ENCODE measurements around the gene AGXT. TPM values are rescaled to one million over a fixed set of nuclear protein-coding genes. Genes with fewer than 3 reads are reported as not detected.

Gene AGXT
- total RNA-seq, 1 donor from 2014 or later: not detected

DNA sequence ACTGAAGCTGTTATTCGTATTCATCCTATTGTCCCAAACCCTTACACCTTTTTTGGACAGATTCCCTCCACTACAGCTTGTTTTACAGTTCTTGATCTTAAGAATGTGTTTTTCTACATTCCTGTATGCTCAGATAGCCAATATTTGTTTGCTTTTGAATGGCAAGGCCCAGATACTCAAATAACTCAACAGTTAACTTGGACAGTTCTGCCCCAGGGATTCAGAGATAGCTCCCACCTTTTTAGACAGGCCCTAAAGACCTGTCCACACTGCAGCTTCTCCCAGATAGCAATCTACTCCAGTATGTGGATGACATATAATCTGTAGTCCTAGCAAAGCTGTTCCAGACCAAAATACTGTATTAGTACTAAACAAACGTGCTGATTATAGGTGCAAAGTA, 7.1 kb upstream of the AGXT start:
- Histone ChIP-seq H3K9me3 (no peaks in the 10 kb centered on the region), H3K36me3 (no peaks in the 10 kb centered on the region), H3K4me1 (no peaks in the 10 kb centered on the region), H3K27ac (no peak overlapping the region), H3K27me3 (no peaks in the 10 kb centered on the region), H3K4me3 (no peak overlapping the region)
- TF ChIP-seq POLR2AphosphoS5 (IDR thresholded peaks at IDR 0.05; ENCODE audit: insufficient read depth in 1 of 2, low read depth in 1 of 2) (no peak), POLR2A (IDR thresholded peaks at IDR 0.05) (no peak)
- TF ChIP-seq, protein P1, sequence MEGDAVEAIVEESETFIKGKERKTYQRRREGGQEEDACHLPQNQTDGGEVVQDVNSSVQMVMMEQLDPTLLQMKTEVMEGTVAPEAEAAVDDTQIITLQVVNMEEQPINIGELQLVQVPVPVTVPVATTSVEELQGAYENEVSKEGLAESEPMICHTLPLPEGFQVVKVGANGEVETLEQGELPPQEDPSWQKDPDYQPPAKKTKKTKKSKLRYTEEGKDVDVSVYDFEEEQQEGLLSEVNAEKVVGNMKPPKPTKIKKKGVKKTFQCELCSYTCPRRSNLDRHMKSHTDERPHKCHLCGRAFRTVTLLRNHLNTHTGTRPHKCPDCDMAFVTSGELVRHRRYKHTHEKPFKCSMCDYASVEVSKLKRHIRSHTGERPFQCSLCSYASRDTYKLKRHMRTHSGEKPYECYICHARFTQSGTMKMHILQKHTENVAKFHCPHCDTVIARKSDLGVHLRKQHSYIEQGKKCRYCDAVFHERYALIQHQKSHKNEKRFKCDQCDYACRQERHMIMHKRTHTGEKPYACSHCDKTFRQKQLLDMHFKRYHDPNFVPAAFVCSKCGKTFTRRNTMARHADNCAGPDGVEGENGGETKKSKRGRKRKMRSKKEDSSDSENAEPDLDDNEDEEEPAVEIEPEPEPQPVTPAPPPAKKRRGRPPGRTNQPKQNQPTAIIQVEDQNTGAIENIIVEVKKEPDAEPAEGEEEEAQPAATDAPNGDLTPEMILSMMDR (IDR thresholded peaks at IDR 0.05): no peak
- DNase-seq (ENCODE audit: extremely low spot score in 2 of 2): no peak
- intact Hi-C loops (cut with DNase I): no loop called here

DNA sequence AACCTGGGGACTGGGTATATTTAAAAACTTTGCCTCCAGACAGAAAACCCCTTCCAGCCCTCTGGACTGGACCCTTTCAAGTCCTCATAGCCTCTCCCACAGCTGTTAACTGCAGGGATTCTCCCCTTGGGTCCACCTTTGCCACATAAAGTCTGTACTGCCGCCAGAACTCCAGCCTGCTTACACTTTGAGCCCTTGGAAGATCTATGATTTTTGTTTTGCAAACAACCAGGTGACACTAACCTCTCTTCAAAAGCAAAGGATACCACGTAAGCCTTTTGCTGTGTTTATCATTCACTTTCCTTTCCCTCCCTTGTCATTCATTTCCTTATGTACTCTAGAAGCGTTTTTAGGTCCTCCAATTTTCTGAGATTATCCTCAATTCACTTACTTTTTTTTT, 4.1 kb upstream of the AGXT start:
- DNase-seq (ENCODE audit: extremely low spot score in 2 of 2): no peak
- H3K4me1 ChIP-seq: no peaks in the 10 kb centered on the region
- no peak overlapping the region for H3K27ac ChIP-seq
- H3K36me3 ChIP-seq: no peaks in the 10 kb centered on the region
- intact Hi-C loops (cut with DNase I): no loop called here
- no peaks in the 10 kb centered on the region for H3K27me3 ChIP-seq
- no peak overlapping the region for H3K4me3 ChIP-seq
- no peak for TF ChIP-seq POLR2AphosphoS5 (IDR thresholded peaks at IDR 0.05; ENCODE audit: insufficient read depth in 1 of 2, low read depth in 1 of 2)
- no peak for TF ChIP-seq POLR2A (IDR thresholded peaks at IDR 0.05)
- TF ChIP-seq, protein P1 (IDR thresholded peaks at IDR 0.05): no peak
- H3K9me3 ChIP-seq: no peaks in the 10 kb centered on the region

DNA sequence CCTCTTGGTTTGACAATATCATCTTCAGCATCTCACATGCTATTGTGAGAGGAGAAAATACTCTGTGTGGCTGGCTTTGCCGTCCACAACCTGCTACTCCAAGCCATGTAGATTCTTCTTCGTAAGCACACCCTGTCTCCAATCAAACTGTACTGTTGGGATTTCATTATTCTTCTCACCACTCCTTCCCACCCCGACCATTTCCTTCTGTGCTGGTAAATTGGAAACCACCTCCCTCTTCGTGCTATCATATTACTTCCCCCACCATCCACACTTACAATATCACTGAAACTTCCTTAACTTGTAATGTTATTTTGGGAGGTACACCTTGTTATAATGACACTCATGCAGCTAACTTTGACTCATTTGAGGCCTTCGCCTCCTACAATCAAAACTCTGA, 3.2 kb upstream of the AGXT start:
- TF ChIP-seq, protein P1 (IDR thresholded peaks at IDR 0.05): no peak
- no peak for TF ChIP-seq POLR2AphosphoS5 (IDR thresholded peaks at IDR 0.05; ENCODE audit: insufficient read depth in 1 of 2, low read depth in 1 of 2)
- no peak for TF ChIP-seq POLR2A (IDR thresholded peaks at IDR 0.05)
- DNase-seq (ENCODE audit: extremely low spot score in 2 of 2): no peak
- H3K9me3 ChIP-seq: no peaks in the 10 kb centered on the region
- H3K4me1 ChIP-seq: no peaks in the 10 kb centered on the region
- H3K27me3 ChIP-seq: no peaks in the 10 kb centered on the region
- intact Hi-C loops (cut with DNase I): no loop called here
- no peak overlapping the region for H3K27ac ChIP-seq
- no peaks in the 10 kb centered on the region for H3K36me3 ChIP-seq
- H3K4me3 ChIP-seq: no peak overlapping the region

DNA sequence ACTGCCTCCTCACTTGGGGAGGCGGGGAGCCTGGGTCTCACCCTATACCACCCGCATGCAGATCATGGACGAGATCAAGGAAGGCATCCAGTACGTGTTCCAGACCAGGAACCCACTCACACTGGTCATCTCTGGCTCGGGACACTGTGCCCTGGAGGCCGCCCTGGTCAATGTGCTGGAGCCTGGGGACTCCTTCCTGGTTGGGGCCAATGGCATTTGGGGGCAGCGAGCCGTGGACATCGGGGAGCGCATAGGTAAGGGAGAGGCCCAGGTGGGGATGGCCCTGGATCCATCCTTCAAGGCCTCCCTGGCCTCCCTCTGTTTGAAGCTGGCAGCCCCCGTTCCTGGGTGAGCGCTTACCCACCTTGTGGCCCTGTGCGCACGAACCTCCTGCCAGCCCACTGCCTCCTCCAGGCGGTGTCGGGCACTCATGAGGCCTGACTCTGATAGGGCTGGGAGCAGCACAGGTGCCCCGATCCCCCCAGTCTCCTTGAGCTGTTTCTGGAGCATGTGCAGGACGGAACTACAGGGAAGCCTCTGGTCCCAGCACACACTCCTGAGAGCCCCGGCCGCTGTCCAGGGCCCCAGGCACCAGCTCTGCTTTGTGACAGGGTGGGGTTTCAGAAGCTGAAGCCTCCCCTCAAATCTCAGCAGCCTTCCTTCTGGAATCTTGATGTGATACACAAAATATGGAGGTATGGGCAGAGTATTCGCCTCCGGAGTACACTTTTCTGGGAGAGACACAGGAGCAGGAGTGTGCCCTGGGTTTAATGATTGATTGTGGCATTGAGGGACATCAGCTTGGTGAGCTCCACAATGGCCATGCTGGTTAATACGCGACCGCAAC, 708 bp downstream of the AGXT start:
- TF ChIP-seq POLR2A (IDR thresholded peaks at IDR 0.05): no peak
- TF ChIP-seq, protein P1 (IDR thresholded peaks at IDR 0.05): no peak
- TF ChIP-seq POLR2AphosphoS5 (IDR thresholded peaks at IDR 0.05; ENCODE audit: insufficient read depth in 1 of 2, low read depth in 1 of 2): no peak
- Histone ChIP-seq H3K27me3 (no peaks in the 10 kb centered on the region), H3K9me3 (no peaks in the 10 kb centered on the region), H3K27ac (no peak overlapping the region), H3K4me1 (no peaks in the 10 kb centered on the region), H3K36me3 (no peaks in the 10 kb centered on the region), H3K4me3 (no peak overlapping the region)
- intact Hi-C loops (cut with DNase I): no loop called here
- no peak for DNase-seq (ENCODE audit: extremely low spot score in 2 of 2)

All from vagina (tissue), 2 donors.